Measurements from ENCODE around the gene BAZ2B.

DNA sequence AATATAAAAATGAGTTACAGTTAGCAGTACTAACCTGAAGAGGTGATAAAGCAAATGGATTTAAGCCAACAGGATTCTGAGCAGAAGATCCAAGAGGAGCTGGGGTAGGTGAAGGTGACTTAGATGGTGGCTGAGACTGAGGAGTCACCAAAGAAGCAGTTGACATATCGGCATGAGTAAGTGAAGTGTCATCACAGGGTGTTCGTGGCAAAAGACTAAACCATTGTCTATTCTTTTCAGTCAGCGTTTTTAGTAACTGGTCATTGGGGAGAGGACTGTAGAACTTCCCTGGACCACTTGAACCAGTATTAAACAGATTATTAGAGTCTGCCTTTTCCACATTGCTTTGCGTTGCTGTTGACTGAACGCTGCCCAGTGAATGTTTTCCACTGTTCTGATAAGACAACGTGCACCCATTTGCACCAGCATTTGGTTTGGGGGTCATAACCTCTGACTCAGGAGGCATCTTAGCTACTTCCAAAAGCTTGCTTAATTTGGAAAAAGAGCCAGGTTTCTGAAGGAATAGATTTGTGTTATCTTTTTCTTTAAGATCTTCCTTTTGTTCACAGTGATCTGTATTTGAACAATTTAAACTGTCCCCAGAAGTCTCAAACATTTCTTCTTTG is 266.6 kb downstream of the BAZ2B start:
- no peak for TF ChIP-seq CTCF (IDR thresholded peaks at IDR 0.05)
- TF ChIP-seq POLR2A (IDR thresholded peaks at IDR 0.05) = no peak
- TF ChIP-seq EP300 (IDR thresholded peaks at IDR 0.05) = no peak

All from sigmoid colon (tissue), 4 donors.